GM10847 (cell line): ENCODE results near the gene RANBP3L.

Experiments
- POLR2A ChIP-seq: IDR thresholded peaks from 2 replicates; pipeline ENCODE4 v1.6.1; 2011; ENCODE audit not compliant: insufficient read length; ENCODE audit errors: extremely low read depth

RANBP3L gene

GRCh38 chr5:36301858-36302603 lies at the start of gene RANBP3L:
Gene RANBP3L (minus strand): TSS chr5:36301902. CDS start chr5:36301416, 486 bp downstream.
- no peak for TF ChIP-seq POLR2A

DNA sequence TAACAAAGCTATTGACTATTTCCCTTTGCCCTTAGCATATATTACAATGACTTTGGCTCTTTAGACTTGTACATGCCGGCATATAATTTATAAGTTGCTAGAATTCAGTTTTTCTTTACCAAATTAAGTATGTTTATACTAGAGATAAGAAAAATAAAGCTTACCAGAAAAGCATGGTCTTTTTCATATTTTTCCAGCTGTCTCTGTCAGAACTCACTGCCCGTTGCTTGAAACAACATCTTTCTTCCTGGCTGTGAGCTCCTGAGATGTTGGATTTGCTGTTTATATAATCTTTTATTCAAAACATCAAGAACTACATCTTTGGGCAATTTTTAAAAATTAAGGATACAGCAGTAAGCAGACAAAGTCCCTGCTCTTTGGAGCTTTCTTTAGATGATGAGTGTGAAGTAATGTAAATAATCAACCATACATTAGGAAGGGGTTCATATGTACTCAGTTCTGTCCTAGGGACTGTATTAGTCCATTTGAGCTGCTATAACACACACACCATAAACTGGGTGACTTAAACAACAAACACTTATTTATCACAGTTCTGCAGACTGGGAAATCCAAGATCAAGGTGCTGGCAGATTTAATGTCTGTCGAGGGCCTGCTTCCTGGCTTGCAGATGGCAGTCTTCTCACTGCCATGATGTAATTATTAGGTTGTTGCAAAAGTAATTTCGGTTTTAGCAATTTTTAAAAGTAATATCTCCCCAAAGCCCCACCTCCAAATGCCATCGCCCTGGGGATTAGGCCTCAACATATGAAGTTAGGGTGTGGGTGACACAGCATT lies 45.4 kb upstream of the RANBP3L start:
- no peak for TF ChIP-seq POLR2A

GRCh38 chr5:36344899-36345298 lies 43.2 kb upstream of the RANBP3L start:
- no peak for TF ChIP-seq POLR2A

- no peak for TF ChIP-seq POLR2A
These were observed 35.9 kb upstream of the RANBP3L start for GRCh38 chr5:36337597-36337996.

- no peak for TF ChIP-seq POLR2A
These were observed 32.6 kb upstream of the RANBP3L start for GRCh38 chr5:36334315-36334714.

GRCh38 chr5:36325196-36325595 lies 23.5 kb upstream of the RANBP3L start:
- no peak for TF ChIP-seq POLR2A

DNA sequence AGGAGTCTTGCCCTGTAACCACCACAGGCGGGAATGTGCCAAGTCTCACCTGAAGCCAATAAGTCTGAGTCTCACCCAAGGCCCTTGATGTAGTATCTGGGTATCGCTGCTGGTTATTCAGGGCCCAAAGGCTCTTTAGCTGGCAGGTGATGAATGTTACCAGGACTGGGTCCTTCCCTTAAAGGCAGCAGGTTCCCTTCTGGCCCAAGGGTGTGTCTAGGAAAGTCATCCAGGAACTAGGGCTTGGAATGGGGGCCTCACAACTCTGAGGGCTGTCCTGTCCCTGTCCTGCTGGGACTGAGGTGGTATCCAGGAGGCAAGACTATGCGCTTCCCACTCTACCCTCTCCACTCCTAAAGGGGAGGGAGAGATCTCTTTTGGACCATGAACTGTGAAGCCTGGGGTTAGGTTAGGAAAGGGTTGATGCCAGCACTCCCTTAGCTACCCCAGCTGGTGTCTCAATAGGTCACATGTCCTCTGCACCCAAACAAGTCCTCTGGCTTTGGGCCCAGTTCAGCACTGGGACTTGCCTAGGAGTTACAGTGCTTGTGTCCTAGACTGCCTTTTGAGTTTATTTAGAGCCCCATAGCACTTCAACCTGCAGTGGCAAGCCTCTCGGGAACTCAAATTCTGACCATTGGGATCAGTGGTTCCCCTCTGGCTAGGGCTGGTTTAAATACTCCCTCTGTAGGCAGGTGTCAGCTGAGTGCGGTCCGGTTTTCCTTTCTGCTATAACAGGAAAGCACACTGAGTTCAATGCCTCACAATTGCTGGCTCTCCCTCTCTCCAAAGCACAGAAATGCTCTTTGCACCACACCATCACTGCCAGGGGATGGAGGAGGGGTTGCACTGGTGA lies 22.5 kb upstream of the RANBP3L start:
- no peak for TF ChIP-seq POLR2A

DNA sequence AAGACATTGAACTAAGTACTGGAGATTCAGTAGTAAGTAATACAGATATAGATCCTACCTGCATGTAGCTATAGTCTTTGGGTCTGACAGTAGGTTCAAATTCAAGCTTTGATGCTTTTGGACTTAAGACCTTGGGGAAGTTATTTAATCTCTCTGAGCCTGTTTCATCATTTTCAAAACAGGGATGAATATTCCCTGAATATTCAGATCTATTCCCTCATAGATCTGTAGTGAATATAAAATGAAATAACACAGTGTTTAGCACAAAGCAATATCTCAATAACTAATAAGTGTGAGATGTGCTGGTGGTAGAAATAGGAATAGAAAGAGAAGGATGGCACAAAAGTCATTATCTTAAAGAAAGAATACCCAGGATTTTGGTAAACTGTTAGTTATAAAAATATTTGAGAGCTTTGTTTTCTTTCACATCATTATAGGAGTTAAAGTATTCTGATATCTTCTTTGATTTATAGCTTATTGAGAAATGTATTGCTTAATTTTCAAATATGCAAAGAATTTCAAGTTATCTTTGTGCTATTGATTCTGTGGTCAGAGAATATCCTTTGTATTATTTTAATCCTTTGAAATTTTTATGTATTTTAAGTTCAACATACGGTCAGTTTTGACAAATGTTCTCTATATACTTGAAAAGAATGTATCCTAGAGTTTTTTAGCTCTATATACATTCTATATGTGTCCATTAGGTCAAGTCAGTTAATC lies 11.4 kb upstream of the RANBP3L start:
- TF ChIP-seq POLR2A, result no peak

GRCh38 chr5:36311956-36312355 lies 10.3 kb upstream of the RANBP3L start:
- TF ChIP-seq POLR2A, result no peak

DNA sequence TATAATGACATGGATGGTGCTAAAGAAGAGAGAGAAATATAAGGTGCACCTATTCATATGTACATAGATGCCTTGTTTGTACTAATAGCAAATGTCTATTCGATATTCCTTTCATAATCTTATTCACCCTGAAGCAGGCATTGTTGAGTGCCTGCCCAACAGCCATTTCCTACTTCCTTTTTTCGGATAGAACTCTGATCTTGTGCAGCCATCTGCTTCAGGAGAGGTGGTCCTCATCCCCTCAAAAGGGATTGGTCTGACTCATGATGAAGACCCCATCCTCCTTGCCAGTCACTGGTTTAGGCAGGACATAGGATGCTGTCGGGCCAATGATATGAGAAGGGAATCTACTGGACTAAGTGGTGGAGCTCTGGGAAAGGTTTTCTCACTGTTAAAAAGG lies 8.4 kb upstream of the RANBP3L start:
- TF ChIP-seq POLR2A, result no peak

- no peak for TF ChIP-seq POLR2A
These were observed 4.0 kb upstream of the RANBP3L start for GRCh38 chr5:36305571-36306326.

GRCh38 chr5:36304095-36304805 lies 2.5 kb upstream of the RANBP3L start:
- TF ChIP-seq POLR2A, result no peak

DNA sequence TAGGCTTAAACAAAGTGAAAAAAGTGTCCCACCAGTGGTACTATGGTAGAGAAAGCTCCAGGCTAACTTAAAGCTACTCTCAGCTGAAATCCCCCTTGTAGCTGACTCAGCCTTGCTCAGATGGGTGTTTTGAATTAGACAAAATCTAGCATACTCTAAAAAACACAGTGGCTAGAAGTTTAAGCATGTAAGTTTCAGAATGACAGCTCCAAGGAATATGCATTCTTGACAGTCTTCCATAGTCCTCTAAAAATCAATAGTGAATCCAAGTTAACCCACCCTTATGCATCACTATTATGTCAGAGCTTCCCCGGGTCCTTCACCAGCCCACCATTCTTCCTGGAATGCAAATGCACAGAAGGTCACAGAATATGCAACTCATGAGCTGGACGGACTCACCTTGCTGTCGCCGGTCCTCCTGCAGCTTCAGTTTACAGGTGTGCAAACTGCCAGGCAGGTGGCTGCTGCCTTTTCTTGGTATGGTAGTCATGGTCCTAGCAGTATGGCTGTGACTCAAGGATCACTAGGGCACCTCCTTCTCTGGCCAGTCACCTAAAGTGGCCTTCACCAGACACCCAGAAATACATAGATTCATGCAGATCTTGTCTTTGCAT lies 668 bp downstream of the RANBP3L start:
- TF ChIP-seq POLR2A, result no peak

GRCh38 chr5:36300191-36300926 lies 1.3 kb downstream of the RANBP3L start:
- no peak for TF ChIP-seq POLR2A
